A549 (cell line): ENCODE results near the gene IL19.

Source experiments
- RAD21 ChIP-seq, 2 experiments: fragments of >200 bp in 1 of 2; sonication (Bioruptor Twin) in 1 of 2; formaldehyde crosslinking in 1 of 2; IDR thresholded peaks in 1 of 2; conservative IDR thresholded peaks in 1 of 2; 2 replicates in 1 of 2; 3 replicates in 1 of 2; pipeline ENCODE4 v1.6.1; 2012 to 2018; ENCODE audit warnings: inconsistent platforms in 1 of 2
- TF ChIP-seq, protein P1 (sequence below): fragments of 200-600 bp; sonication (generic); IDR thresholded peaks from 2 replicates; pipeline ENCODE4 v1.6.1; 2016; ENCODE audit warnings: antibody characterized with exemption, mild to moderate bottlenecking, moderate library complexity
- TF ChIP-seq, protein P2 (sequence below): fragments of >200 bp; sonication (Bioruptor Twin); formaldehyde crosslinking; IDR thresholded peaks from 3 replicates; pipeline ENCODE4 v1.5.1; 2016

DNA sequence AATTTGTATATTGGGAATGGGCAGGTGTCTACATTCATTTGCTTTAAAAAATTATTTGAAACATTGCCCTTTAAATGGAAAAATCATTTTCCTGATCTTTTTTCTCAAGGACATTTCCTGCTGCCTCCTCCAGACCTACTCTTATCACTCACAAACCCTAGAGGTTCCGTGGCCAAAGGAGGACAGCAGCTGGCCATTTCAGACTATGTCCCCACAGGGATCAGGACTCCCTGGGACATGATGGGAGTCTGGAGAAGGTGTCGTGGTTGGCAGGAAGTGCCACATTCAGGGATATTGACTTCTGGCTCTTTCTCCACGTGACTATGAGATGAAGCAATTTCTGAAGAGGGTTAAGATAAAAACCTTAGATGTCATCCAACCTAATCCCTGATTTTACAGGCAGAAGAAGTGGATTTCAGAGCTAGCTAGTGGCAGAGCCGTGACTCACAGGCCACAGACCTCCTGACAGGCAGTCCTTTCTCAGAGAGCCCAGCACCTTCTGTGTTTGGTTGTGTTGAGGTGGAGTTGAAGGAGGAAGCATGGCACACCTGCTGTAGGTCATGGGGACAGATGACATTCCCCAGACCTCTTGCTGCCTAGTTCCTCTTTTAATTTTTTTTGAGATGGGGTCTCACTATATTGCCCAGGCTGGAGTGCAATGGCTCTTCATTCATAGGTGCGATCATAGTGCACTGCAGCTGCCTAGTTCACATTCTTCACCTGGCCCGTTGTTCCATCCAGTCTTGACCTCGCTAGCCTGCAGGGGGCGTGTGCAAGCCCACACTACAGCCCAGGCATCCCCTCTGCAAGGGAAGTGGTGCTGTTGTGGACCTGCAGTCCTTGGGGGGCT is 27.2 kb downstream of the IL19 start:
- TF ChIP-seq, protein P1, sequence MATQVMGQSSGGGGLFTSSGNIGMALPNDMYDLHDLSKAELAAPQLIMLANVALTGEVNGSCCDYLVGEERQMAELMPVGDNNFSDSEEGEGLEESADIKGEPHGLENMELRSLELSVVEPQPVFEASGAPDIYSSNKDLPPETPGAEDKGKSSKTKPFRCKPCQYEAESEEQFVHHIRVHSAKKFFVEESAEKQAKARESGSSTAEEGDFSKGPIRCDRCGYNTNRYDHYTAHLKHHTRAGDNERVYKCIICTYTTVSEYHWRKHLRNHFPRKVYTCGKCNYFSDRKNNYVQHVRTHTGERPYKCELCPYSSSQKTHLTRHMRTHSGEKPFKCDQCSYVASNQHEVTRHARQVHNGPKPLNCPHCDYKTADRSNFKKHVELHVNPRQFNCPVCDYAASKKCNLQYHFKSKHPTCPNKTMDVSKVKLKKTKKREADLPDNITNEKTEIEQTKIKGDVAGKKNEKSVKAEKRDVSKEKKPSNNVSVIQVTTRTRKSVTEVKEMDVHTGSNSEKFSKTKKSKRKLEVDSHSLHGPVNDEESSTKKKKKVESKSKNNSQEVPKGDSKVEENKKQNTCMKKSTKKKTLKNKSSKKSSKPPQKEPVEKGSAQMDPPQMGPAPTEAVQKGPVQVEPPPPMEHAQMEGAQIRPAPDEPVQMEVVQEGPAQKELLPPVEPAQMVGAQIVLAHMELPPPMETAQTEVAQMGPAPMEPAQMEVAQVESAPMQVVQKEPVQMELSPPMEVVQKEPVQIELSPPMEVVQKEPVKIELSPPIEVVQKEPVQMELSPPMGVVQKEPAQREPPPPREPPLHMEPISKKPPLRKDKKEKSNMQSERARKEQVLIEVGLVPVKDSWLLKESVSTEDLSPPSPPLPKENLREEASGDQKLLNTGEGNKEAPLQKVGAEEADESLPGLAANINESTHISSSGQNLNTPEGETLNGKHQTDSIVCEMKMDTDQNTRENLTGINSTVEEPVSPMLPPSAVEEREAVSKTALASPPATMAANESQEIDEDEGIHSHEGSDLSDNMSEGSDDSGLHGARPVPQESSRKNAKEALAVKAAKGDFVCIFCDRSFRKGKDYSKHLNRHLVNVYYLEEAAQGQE, result no peak
- TF ChIP-seq RAD21 (conservative IDR thresholded peaks at IDR 0.05 in 1 of 2, IDR thresholded peaks at IDR 0.05 in 1 of 2), result peak in 1 of 2 experiments; percentile 37; a peak in 1 of 5 replicates
- TF ChIP-seq, protein P2, sequence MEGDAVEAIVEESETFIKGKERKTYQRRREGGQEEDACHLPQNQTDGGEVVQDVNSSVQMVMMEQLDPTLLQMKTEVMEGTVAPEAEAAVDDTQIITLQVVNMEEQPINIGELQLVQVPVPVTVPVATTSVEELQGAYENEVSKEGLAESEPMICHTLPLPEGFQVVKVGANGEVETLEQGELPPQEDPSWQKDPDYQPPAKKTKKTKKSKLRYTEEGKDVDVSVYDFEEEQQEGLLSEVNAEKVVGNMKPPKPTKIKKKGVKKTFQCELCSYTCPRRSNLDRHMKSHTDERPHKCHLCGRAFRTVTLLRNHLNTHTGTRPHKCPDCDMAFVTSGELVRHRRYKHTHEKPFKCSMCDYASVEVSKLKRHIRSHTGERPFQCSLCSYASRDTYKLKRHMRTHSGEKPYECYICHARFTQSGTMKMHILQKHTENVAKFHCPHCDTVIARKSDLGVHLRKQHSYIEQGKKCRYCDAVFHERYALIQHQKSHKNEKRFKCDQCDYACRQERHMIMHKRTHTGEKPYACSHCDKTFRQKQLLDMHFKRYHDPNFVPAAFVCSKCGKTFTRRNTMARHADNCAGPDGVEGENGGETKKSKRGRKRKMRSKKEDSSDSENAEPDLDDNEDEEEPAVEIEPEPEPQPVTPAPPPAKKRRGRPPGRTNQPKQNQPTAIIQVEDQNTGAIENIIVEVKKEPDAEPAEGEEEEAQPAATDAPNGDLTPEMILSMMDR, result peak; percentile 47
